ENCODE data around the gene CEMP1.

DNA sequence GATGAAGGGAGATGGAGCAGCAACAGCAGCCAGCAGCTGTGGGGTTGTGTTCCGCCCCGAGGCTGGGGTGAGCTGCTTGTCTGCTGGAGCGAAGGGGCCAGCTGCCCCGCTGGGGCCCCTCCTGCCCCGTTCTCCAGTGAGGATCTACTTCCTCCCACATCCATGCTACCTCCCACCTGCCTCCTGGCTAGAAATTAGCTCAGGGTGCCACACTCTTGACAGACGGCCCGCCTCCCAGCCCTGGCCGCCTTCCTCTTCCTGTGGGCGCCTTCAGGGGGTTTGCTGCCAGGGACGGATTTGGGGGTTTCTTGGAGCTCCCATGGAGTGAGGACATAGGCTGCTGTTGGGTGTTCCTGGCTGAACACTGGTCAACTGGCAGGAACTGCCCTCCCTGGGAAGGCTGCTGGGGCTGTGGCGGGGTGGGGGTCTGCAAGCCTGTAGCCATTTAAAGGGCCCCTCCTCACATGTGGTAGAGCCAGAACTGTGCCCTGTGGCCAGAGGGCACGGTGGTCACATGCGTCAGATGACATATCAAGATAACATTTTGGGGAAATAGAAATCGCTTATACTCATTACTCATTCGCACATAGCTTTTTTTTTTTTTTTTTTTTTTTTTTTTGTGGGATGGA is 43.2 kb downstream of the CEMP1 start:
- TF ChIP-seq, protein P1, sequence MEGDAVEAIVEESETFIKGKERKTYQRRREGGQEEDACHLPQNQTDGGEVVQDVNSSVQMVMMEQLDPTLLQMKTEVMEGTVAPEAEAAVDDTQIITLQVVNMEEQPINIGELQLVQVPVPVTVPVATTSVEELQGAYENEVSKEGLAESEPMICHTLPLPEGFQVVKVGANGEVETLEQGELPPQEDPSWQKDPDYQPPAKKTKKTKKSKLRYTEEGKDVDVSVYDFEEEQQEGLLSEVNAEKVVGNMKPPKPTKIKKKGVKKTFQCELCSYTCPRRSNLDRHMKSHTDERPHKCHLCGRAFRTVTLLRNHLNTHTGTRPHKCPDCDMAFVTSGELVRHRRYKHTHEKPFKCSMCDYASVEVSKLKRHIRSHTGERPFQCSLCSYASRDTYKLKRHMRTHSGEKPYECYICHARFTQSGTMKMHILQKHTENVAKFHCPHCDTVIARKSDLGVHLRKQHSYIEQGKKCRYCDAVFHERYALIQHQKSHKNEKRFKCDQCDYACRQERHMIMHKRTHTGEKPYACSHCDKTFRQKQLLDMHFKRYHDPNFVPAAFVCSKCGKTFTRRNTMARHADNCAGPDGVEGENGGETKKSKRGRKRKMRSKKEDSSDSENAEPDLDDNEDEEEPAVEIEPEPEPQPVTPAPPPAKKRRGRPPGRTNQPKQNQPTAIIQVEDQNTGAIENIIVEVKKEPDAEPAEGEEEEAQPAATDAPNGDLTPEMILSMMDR (conservative IDR thresholded peaks at IDR 0.05; ENCODE audit: low read length) = no peak
- no peak for TF ChIP-seq EZH2phosphoT487 (IDR thresholded peaks at IDR 0.05; ENCODE audit: borderline replicate concordance, low read depth, low read length)
